NCI-H82 (cell line): ENCODE measurements around the gene ATG101.

Experiments used
- DNase-seq: peaks from one replicate; lab custom pipeline; 2025; lab: John Stamatoyannopoulos, UW

Gene ATG101

DNA sequence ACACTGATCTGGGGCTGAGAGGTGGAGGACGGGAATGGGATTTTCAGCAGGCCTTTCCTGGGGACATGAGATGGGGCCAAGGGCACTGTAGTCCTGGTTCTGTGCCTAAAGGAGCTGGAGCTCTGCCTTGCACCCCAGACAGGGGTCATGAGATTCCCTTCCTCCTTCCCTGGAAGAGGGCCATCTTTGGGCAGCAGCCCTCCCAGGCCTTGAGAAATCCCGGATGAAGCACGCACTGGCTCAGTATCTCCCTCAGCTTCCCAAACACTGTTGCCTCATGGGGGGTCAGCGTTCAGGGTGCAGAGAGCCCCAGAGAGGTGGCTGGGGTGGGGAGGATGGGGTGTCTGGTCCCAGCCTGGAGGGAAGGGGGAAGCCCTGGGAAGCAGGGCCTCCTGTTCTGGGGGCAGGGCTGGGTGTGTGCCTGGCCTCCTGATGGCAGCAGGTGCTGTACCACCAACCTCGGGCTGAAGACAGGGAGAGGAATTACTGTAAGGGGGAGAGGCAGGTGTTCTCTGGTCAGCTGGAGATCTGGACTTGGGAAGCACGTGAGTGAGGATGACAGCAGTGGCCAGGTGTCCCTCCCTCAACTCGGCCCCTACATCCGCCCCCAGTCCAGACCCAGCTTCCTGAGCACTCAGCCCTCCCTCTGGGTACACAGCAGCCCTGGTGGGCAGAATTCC, 26.9 kb upstream of the ATG101 start:
- no peak for DNase-seq

DNA sequence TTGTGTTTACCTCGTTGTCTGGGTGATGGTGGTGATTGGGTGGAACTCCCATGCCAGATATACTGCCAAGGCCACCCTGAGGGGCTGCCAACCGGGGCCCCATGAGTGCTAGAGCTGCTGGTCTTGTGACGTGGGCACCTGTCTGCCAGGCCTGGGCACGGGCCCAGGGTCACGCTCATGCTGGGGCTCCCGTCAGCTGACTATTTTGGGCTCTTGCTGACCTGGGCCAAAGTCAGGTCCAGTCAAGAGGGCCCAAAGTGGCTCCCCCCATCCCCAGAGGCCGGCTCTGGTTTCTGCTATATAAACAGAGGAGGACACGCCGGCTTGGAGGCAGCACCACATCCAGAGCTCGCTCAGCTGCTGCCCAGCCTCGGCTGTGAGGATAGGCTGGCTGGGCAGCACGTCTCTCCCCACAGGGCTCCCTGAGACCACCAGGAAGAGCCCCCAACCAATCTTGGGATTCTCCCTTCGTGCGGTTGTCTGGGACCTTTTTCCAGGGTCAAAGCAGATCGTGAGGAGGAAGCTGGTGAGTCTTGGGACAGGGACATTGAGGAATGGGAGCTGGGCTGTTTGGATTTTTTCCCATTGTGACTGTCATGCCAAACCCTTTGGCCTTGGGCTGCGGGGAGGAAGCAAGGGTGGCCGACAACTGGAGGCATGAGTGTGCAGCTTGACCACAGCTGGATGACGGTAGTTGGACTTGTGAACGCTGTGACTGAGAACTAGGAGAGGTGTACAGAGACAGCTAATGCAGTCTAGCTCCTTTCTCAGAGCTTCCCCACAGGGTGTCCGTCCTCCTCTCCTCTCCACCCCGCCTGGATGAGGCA, 26.2 kb upstream of the ATG101 start:
- no peak for DNase-seq

DNA sequence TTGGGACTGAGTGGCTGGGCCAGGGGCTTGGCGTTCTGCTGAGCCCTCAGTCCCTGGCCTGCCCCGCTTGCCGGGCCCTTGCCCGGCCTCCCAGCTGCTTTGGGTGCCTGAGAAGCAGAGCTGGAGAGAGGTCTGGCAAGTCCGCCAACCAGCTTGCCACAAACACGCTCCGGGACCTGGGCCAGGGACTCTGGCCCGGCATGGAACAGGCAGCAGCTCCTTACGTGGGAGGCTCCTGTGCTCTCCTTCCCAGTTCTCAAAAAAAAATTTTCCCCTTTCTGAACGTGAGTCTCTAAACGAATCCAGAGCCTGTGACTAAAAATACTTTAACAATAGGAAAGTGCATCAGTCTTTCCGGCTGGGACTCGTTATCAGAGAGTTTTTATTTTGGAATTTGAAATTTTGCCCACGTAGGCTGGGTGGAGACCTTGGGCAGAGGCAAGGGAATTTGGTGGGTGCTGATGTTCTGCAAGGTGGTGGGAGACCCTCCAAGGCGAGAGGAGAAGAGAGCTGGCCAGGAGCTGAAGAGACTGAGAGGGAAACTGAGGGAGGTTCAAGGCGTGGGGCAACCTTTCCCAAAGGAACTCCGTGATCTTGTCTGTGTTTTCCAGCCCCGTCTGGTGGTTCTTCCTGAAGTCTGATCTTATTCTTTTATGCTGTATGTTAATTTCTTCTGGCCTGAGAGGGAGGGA, 25.3 kb upstream of the ATG101 start:
- no peak for DNase-seq

DNA sequence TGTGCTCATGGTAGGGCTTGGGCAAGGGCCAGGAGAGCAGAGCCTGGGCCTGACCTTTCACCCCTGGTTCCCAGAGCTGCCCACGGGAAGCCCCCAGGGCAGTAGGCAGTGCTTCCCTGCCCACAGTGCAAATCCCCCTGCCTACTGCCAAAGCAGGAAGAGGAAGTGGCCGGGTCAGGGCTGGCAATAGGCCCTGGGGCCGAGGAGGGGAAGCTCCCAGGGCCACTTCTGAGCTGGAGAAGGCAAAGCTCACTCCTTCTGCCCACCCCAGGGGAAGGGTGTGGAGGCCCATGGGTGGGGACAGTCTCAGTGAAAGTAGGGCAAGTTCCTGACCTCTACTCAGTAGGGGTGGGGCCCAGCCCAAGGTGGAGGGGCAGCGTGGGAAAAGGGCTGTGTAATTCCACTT, 24.0 kb upstream of the ATG101 start:
- no peak for DNase-seq

DNA sequence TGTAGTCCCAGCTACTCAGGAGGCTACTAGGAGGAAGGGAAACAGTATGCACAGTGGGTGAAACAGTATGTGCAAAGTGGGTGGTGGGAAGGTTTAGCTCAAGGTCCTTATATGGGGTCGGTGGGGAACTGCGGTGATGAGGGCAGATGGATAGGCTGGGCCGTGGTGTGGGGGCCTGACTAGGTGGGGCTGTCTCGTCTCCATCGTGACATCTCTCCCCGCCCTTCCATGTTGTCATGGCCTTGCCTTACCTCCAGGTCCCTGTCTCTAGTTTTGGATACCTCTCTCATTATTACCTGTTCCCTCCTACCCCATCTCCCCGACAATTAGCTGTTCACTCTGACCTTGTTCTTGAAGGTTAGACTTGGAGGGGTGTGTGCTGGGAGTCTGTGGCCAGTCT, 22.9 kb upstream of the ATG101 start:
- DNase-seq: no peak

DNA sequence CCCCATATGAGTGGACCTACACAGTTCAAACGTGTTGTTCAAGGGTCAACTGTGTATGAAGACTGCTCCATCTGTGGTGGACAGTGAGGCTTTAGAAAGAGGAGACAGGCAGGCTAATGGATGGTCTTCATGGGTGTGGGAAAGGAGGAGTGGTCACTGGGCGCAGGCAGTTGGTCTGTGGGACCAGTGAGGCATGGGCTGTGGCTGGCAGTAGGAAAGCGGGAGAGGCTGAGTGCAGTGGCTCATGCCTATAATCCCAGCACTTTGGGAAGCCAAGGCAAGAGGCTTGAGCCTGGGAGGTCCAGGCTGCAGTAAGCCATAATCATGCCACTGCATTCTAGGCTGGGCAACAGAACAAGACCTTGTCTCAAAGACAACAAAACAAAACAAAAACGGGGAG, 20.5 kb upstream of the ATG101 start:
- DNase-seq: no peak

DNA sequence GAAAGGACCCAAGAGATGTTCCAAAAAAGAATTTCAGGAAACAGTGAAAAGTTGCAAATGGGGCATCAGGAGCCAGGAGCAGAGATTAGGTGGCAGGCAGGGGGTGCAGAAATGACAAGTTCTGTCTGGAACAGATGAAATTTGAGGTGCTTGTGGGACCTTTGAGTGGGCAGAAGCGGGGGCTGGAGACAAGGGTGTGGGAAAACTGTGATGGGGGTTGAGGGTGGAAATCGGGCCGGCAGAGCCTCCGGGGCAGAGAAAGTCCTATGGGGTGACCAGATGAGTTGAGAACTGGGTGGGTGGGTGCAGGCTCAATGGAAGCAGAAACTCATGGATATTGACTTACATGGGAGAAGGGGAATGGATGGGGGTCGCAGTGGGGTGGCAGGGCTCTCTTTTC, 20.1 kb upstream of the ATG101 start:
- no peak for DNase-seq

DNA sequence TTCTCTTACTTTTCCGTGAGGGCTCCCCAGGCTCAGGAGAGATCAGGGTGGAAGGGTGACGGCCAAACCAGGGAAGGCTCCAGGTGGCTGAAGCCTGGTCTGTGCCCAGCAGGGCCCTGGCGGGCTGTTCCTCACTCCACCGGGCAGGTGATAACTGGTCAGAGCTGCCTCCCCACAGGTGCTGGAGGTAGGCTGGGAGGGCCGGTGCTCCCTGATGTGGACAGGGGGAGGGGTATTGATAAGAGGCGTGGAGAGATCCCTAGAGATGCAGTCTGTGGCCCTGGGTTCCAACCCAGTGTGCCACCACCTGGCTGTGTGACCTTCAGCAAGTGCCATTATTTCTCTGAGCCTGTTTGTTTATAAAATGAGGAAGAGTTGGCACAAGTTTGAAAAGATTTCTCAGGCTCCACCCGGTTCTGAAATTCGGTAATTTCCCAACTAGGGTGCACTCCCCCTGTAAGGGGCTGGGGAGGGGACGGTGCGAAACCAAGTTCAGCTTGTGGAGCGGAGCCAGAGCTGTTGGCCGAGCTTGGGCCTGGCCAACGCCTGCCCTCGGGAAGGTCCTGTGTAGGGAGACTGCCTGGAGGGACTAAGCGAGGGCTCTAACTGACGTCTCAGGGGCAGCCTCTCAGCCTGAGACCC, 19.5 kb upstream of the ATG101 start:
- no peak for DNase-seq

DNA sequence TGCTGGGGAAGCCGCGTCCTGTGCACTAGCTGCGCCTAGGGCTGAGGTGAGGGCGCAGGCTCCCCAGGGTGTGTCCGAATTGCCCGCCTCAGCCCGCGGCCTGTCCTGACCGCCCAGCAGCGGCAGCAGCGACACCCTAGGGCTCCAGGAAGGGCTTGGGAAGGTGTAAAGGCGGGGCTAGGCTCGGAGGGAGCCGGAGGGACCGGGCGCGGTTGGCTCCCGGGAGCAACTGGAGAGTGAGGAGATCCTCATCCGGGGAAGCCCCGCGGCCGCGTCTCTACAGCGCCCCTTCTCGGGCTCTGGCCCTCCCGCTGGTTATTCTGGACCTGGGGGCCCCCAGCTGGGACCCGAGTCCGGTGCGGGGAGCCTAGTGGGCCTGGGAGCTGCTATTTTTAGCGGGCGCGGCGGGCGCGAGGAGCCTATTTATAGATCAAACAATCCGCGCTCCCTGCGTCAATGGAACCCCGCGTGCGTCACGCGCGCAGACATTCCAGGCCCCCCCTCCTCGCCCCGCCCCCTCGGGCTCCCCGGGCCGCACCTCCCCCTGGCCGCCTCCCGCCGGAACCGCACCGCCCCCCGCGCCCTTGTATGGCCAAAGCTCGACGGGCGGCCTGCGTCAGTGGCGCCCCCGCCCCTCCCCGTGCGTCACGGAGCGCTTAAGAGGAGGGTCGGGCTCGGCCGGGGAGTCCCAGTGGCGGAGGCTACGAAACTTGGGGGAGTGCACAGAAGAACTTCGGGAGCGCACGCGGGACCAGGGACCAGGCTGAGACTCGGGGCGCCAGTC, 18.8 kb upstream of the ATG101 start, which contains the start of gene NR4A1:
TSS of gene NR4A1 (plus strand) at position 685 of the 784 bp plus-strand sequence. CDS start 2,887 bp downstream, outside the sequence.
- peak; percentile 96 for DNase-seq

DNA sequence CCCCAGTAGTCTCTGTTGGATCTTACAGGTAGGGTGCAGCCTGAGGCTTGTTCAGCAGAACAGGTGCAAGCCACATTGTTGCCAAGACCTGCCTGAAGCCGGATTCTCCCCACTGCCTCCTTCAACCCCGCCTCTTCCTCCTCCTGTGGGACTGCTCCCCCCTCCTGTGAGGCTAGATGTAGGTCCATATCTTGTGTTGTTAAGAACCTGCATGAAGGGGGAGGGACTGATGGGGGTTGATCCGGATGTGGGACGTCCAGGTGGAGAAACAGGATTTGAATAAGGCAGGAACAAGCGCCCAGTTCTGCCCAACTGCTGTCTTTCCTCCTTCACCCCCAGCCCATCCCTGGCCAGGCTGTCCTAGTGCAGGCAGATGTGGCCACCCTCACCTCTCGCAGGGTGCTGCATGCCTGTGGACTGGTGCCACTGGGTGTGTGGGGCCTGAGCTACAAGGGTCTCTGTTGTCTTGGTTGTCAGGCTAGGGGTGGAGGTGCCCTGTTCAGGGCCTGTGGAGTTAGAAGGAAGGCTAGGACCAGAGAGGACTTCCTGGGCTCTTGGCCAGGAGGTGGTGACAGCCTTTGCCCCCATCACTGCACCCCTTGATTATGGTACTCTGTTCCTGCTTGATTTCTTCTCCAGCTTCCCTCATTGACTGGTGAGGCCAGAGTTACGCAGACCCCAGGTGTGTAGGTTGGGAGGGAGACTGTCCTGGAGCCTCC, 17.2 kb upstream of the ATG101 start:
- DNase-seq: no peak

DNA sequence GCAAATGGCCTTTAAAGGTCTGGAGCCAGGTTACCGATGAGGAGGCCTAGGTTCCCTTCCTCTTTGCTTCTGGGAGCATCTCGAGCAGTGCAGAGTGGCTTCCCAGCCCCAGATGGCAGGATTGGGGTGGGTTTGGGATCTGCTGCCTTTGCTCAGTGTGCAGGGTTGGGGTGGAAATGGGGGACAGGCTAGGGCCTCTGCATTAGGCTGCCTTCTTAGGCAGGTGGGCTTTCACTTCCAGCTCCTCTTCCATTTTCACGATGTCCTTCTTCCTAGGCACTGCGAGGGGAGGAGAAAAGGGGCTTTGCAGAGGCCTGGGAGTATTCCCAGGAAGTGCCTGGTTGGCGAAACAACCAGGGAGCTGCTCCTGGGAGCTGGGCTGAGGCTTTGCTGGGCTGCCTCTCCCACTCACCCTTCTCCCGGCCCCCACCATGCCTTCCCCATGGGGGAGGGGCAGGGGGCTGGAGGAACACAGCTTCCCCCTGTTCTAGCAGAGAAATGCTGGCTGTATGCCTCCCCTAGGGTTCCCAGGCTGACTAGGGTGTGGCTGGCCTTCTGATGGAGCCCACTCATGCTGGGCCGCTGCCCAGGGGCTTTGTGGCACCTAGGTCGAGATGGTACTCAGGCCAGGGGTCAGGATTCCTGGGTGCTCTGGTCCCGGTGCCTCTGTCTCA, 16.1 kb upstream of the ATG101 start:
- DNase-seq: no peak

DNA sequence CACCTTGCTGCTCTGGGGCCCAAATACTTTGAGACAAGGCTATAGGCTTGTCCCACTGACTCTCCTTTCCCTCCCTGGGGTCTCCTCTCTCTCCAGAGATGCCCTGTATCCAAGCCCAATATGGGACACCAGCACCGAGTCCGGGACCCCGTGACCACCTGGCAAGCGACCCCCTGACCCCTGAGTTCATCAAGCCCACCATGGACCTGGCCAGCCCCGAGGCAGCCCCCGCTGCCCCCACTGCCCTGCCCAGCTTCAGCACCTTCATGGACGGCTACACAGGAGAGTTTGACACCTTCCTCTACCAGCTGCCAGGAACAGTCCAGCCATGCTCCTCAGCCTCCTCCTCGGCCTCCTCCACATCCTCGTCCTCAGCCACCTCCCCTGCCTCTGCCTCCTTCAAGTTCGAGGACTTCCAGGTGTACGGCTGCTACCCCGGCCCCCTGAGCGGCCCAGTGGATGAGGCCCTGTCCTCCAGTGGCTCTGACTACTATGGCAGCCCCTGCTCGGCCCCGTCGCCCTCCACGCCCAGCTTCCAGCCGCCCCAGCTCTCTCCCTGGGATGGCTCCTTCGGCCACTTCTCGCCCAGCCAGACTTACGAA, 15.4 kb upstream of the ATG101 start:
- no peak for DNase-seq

DNA sequence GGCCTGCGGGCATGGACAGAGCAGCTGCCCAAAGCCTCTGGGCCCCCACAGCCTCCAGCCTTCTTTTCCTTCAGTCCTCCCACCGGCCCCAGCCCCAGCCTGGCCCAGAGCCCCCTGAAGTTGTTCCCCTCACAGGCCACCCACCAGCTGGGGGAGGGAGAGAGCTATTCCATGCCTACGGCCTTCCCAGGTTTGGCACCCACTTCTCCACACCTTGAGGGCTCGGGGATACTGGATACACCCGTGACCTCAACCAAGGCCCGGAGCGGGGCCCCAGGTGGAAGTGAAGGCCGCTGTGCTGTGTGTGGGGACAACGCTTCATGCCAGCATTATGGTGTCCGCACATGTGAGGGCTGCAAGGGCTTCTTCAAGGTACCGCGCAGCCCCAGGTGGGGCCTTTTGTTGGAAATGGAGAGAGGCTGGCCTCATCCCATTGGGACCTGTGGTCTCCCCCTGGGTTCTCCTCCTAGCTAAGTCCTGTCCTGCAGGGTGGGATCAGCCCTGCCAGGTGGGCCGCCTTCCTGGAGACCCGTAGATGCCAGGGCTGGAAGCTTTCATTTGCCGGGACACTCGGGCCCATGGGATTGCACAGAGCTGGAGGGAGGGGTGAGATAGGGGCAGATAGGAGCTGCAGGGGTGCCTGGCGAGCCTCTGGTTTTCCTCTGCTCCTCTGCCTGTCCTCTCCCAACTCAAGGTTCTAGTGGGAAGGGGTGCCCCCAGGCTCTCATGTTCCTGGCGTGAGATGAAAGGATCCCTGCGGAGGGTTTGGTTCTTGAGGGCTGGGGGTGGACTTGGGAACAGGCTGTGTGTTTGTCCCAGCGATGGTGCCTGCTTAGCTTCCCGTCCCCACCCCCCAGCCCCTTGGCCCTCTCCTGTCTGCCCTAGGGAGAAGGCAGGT, 14.7 kb upstream of the ATG101 start:
- no peak for DNase-seq

DNA sequence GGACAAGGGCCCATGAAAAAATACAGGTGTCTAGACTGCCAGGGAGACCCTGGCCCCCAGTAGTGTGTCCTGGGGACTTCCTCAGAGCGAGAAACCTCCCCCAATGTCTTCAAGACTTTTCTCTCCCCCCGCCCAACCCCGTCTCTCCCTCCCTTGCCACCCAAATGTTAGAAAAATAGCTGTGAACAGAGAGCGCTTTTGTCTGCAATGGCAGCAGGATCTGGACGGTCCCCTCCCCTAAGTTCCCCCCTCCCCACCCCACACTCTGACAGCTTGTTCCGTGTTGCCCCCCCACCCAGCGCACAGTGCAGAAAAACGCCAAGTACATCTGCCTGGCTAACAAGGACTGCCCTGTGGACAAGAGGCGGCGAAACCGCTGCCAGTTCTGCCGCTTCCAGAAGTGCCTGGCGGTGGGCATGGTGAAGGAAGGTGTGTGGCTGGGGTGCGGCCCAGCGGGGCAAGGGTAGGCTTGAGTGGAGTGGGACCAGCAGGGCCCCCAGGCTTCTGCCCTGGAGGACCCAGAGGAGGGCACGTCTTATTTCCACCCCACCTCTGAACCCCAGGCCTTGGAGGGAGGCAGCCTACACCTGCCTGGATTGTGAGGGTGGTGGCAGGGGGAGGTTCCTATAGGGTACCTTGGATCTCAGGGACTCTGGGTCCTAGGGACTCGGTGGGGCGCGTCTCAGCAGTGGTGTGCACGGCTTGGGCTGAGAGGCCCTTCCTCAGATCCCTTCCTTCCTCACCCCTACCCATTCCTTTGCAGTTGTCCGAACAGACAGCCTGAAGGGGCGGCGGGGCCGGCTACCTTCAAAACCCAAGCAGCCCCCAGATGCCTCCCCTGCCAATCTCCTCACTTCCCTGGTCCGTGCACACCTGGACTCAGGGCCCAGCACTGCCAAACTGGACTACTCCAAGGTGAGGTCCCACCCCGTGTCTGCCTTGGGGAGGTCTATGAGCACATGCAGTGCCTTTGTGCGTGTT, 13.8 kb upstream of the ATG101 start:
- DNase-seq: no peak

DNA sequence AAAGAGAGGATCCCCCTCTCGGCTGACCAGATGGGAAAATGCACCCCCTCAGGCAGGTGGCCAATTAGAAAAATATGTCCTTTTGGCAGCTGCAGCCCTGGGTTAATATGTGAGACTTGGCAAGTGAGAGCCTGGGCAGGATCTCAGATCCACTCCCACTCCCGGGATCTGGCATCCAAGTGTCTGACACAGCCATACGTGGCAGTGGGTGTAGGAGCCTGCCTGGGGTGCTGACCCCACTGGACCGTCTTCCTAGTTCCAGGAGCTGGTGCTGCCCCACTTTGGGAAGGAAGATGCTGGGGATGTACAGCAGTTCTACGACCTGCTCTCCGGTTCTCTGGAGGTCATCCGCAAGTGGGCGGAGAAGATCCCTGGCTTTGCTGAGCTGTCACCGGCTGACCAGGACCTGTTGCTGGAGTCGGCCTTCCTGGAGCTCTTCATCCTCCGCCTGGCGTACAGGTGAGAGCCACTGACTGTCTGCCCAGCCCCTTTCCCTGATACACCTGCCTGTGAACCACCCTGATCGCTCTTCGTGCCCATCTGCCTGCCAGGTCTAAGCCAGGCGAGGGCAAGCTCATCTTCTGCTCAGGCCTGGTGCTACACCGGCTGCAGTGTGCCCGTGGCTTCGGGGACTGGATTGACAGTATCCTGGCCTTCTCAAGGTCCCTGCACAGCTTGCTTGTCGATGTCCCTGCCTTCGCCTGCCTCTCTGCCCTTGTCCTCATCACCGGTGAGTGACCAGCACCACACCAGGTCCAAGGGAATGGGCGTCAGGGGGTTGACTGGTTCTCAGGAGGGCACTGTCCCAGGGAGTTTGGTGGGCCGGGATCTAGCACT, 12.8 kb upstream of the ATG101 start:
- DNase-seq: no peak

DNA sequence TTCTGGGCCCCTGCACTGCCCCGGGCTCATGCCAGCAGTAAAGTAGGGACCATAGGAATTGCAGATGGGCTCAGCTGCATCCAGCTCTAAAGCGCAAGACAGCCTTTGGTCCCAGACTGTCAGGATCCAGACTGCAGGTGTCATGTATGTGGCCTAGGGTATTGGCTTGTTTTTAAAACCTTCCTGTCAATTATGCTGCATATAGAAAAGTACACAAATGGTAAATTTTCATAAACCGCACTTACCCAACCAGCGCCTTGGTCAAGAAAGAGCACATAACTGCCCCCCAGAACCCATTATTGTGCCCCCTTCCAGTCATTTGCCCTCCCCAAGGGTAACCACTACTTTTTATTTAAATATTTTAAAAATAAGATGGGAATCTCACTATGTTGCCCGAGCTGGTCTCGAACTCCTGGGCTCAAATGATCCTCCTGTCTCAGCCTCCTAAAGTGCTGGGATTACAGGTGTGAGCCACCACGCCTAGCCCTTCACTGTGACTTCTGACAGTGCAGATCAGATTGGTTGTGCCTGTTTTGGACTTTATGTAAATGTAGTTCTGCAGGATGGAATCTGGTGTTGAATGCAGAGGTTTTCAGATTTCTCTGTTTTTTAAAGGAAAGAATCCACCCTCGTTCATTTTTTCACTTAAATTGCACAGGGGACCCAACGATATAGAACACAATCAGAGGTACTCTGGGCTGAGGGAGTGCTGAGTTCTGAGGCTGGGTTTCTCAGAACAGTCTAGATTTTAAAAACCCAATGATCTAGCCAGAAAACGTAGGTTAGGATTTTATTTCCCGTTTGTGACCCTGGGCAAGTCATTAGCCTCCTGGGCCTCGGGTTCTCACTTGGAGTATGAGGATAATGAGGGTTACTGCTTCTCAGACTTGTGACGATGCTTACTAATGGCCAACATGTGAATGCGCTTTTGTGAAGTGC, 11.9 kb upstream of the ATG101 start:
- DNase-seq: no peak
